Measurements from ENCODE around the gene TCHP.
A peak's percentile ranks its signal among the peaks of the same experiment; 100 is the strongest.

The TCHP gene

GRCh38 chr12:109931143-109931542, 31.1 kb downstream of the TCHP start:
- no peaks in the 10 kb centered on the region for H3K4me1 Mint-ChIP-seq (ENCODE audit: low read depth)
- H3K27ac Mint-ChIP-seq, result no peak overlapping the region
- H3K36me3 Mint-ChIP-seq, result peaks cover 8% of the 10 kb centered on the region
- no peaks in the 10 kb centered on the region for H3K9me3 Mint-ChIP-seq (ENCODE audit: low read depth)
- no peaks in the 10 kb centered on the region for H3K27me3 Mint-ChIP-seq
- H3K4me3 Mint-ChIP-seq, result no peak overlapping the region

DNA sequence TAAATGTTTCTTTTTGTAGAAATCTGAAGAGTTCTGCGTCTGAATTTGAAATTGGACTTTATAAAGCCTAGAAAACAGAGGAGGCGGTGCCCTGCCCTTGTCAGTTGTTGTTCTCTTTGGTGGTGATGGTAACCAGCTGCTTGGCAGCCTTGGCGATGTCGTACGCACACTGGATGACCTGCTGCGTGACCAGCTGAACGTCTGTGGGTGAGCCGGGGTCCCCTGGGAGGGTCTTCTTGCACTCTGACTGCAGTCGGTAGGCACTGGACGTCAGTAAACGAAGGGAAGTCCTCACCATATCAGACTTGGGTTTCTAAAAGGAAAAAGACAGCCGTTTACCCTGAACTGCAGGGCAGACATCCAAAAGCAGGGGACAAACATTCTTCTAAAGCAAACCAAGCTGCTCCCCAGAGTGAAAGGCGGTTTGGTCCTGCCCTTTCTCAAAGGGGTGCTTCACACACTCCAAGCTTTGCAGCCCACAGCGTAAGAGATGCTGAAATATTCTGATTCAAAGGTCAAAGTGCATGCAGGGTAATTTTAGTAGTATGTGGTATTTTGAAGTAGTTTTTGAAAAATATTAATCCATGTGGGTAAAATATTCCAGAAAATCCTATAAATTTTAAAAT, 32.9 kb downstream of the TCHP start:
- no peaks in the 10 kb centered on the region for H3K4me1 Mint-ChIP-seq (ENCODE audit: low read depth)
- no peak overlapping the region for H3K4me3 Mint-ChIP-seq
- H3K36me3 Mint-ChIP-seq, result peaks cover 8% of the 10 kb centered on the region
- no peaks in the 10 kb centered on the region for H3K27me3 Mint-ChIP-seq
- no peak overlapping the region for H3K27ac Mint-ChIP-seq
- H3K9me3 Mint-ChIP-seq (ENCODE audit: low read depth), result no peaks in the 10 kb centered on the region

DNA sequence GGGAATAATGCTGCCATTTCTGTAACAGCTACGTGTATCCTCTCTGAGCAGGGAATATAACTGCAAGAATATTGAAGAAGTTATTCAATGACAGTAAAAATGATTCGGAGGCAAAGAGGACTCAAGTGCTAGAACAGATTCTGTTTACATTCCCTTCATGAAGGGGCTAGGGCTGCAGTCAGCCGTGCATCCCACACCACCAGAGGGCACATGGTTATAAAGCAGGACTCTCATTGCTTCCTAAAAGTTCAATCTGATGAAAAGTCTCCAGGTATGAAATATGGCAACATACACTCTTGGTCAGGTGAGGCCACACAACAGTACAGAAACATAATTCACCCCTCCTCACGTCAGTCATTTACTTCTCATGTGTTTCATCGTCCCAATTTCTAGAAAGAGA, 34.0 kb downstream of the TCHP start:
- peaks cover 13% of the 10 kb centered on the region for H3K36me3 Mint-ChIP-seq
- no peaks in the 10 kb centered on the region for H3K9me3 Mint-ChIP-seq (ENCODE audit: low read depth)
- no peaks in the 10 kb centered on the region for H3K27me3 Mint-ChIP-seq
- no peak overlapping the region for H3K27ac Mint-ChIP-seq
- no peak overlapping the region for H3K4me3 Mint-ChIP-seq
- no peaks in the 10 kb centered on the region for H3K4me1 Mint-ChIP-seq (ENCODE audit: low read depth)

DNA sequence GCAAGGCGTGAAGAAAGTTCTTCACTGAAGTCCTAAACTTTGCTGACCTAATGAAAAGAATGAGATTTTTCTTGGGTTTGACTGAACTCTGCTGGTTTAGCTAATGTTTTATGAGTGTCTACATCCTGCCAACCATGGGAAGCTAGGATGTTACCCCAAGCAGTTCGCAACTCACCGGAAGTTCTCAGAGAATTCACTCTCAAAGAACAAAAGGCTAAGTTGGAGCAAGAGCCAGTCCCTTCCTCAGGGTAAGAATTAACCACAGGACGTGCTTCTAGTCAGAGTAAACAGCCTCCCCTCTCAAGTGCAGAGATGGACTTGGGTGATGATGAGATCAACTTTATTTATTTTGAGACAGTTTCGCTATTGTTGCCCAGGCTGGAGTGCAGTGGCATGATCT, 37.3 kb downstream of the TCHP start:
- Mint-ChIP-seq H3K36me3 (peaks cover 8% of the 10 kb centered on the region), H3K4me3 (no peak overlapping the region), H3K27me3 (no peaks in the 10 kb centered on the region), H3K4me1 (ENCODE audit: low read depth) (no peaks in the 10 kb centered on the region), H3K9me3 (ENCODE audit: low read depth) (no peaks in the 10 kb centered on the region), H3K27ac (no peak overlapping the region)

GRCh38 chr12:109938947-109939346, 38.9 kb downstream of the TCHP start:
- Mint-ChIP-seq H3K4me3 (no peak overlapping the region), H3K27ac (no peak overlapping the region), H3K9me3 (ENCODE audit: low read depth) (no peaks in the 10 kb centered on the region), H3K27me3 (no peaks in the 10 kb centered on the region), H3K36me3 (peaks cover 9% of the 10 kb centered on the region), H3K4me1 (ENCODE audit: low read depth) (no peaks in the 10 kb centered on the region)

GRCh38 chr12:109939504-109939903, 39.4 kb downstream of the TCHP start:
- Mint-ChIP-seq H3K9me3 (ENCODE audit: low read depth) (no peaks in the 10 kb centered on the region), H3K27me3 (no peaks in the 10 kb centered on the region), H3K36me3 (peaks cover 6% of the 10 kb centered on the region), H3K27ac (no peak overlapping the region), H3K4me3 (no peak overlapping the region), H3K4me1 (ENCODE audit: low read depth) (no peaks in the 10 kb centered on the region)

- Mint-ChIP-seq H3K9me3 (ENCODE audit: low read depth) (no peaks in the 10 kb centered on the region), H3K27ac (no peak overlapping the region), H3K4me1 (ENCODE audit: low read depth) (no peaks in the 10 kb centered on the region), H3K36me3 (peaks cover 6% of the 10 kb centered on the region), H3K4me3 (no peak overlapping the region), H3K27me3 (no peaks in the 10 kb centered on the region)
These were observed 40.4 kb downstream of the TCHP start for GRCh38 chr12:109940339-109940923.

DNA sequence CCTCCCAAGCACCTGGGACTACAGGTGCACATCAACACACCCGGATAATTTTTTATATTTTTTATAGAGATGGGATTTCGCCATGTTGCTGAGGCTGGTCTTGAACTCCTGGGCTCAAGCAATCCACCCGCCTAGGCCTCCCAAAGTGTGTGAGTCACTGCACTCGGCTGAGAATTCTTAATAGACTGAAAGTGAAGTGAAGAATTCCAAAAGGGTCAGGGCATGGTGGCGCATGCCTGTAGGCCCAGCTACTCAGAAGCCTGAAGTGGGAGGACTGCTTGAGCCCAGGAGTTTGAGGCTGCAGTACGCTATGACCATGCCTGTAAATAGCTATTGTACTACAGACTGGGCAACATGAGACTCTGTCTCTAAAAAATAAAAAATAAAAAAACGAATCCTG, 43.7 kb downstream of the TCHP start:
- Mint-ChIP-seq H3K9me3 (ENCODE audit: low read depth) (no peaks in the 10 kb centered on the region), H3K4me1 (ENCODE audit: low read depth) (peaks cover 25% of the 10 kb centered on the region), H3K4me3 (no peak overlapping the region), H3K27me3 (no peaks in the 10 kb centered on the region), H3K36me3 (peaks cover 13% of the 10 kb centered on the region), H3K27ac (no peak overlapping the region)

DNA sequence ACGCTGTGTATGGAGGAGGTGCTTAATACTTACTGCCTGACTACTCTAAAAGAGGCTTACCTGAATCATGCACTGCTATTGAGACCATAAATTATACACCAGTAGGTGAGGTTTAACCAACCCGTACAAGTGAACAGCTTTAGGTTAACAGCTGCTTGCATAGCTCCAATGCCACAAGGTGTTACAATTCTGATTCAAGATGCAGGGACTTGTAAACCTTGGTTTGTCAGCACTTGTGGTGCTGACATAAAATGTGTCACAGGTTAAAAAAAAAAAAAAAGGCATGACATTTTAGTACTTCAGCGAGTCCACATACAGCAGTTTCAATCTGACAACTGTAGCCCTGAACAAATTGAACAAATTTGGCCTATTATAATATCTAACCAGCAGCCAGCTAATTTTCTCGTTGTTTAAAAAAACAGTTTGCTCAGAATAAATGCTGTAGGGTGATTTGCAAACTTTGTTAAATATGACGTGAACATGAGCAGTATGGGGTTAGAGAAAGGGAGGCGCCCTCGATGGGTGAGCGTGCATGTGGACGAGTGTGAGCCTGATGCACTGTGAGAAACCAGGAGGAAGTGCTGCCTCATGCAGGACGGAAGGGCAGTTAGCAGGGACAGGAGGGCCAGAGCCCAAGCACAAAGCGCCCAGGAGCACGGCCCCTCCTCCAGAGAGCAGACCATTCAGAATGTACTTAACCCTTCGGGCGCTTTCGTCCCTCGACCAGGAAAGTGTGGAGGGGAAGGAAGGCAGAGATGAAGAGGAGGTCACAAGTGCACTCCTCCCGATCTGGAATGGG, 44.7 kb downstream of the TCHP start:
- Mint-ChIP-seq H3K27ac (no peak overlapping the region), H3K27me3 (no peaks in the 10 kb centered on the region), H3K36me3 (peaks cover 13% of the 10 kb centered on the region), H3K4me3 (no peak overlapping the region), H3K4me1 (ENCODE audit: low read depth) (peaks cover 25% of the 10 kb centered on the region), H3K9me3 (ENCODE audit: low read depth) (no peaks in the 10 kb centered on the region)

DNA sequence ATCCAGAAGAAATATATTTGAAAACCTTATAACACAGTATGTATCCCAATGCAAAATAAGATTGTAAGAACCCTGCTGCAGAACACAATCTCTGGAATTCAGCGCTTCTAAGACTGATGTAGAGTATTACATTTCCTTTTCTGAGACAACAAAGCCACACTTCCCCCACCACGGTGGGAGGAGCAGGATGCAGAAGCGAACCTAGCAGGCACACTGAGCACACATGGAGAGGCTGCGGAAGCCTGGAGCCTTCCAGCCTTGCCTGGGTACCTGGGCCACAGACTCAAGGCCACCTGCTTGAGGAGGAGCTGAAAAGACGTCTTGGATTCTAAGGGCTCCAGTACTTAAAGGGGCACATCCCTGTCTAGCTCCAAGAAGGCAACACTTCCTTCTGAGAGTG, 46.4 kb downstream of the TCHP start:
- Mint-ChIP-seq H3K4me3 (no peak overlapping the region), H3K4me1 (ENCODE audit: low read depth) (peaks cover 26% of the 10 kb centered on the region), H3K36me3 (peaks cover 17% of the 10 kb centered on the region), H3K27me3 (no peaks in the 10 kb centered on the region), H3K9me3 (ENCODE audit: low read depth) (no peaks in the 10 kb centered on the region), H3K27ac (peak overlapping the region; percentile 89)

DNA sequence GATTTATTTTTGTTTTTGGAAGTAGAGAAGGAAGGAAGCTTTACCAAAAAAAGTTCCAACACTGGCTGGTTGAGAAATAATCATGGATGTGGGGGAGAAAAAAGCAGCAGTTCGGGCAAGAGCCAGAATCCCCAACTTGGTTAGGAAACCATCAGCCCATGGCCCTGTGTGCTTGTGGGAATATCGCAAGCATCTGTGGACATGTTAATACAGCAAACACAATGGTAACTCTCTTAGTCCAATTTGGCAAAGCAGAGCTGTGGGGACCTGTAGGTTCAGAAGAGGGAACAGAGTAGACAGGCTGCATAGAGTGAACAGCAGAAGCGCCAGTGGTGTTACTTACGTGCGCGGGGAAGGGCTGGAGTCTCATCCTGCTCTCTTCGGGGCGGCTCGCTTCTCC, 46.8 kb downstream of the TCHP start:
- Mint-ChIP-seq H3K4me1 (ENCODE audit: low read depth) (peaks cover 26% of the 10 kb centered on the region), H3K36me3 (peaks cover 19% of the 10 kb centered on the region), H3K27ac (peak overlapping the region; percentile 89), H3K27me3 (no peaks in the 10 kb centered on the region), H3K9me3 (ENCODE audit: low read depth) (no peaks in the 10 kb centered on the region), H3K4me3 (peak overlapping the region; percentile 8)

DNA sequence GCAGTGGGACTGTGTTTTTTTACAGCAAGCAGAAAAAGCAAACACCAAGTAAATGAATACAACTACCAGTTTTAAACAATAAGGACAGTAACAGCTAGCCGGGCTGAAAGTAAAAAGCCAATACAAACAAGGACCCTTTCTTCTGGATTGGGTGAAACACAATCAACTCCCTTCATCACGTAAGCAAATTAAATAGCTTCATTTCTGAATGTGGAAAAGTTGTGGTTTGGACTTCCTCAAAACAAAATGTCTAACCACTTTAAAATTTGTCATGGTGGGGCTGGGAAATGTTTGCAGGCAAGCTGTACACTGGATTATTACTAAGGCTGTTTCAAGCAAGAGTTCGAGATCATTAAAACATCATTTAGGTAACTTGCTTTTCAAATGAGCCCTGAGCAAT, 47.4 kb downstream of the TCHP start:
- Mint-ChIP-seq H3K27me3 (no peaks in the 10 kb centered on the region), H3K36me3 (peaks cover 23% of the 10 kb centered on the region), H3K27ac (peak overlapping the region; percentile 89), H3K9me3 (ENCODE audit: low read depth) (no peaks in the 10 kb centered on the region), H3K4me1 (ENCODE audit: low read depth) (peaks cover 28% of the 10 kb centered on the region), H3K4me3 (no peak overlapping the region)

GRCh38 chr12:109948368-109948767, 48.3 kb downstream of the TCHP start:
- Mint-ChIP-seq H3K27ac (peak overlapping the region; percentile 5), H3K4me3 (no peak overlapping the region), H3K27me3 (no peaks in the 10 kb centered on the region), H3K4me1 (ENCODE audit: low read depth) (peaks cover 29% of the 10 kb centered on the region), H3K9me3 (ENCODE audit: low read depth) (no peaks in the 10 kb centered on the region), H3K36me3 (peaks cover 24% of the 10 kb centered on the region)

GRCh38 chr12:109949089-109949488, 49.0 kb downstream of the TCHP start:
- peak overlapping the region; percentile 34 for H3K27ac Mint-ChIP-seq
- peaks cover 29% of the 10 kb centered on the region for H3K4me1 Mint-ChIP-seq (ENCODE audit: low read depth)
- H3K9me3 Mint-ChIP-seq (ENCODE audit: low read depth), result no peaks in the 10 kb centered on the region
- H3K36me3 Mint-ChIP-seq, result peaks cover 24% of the 10 kb centered on the region
- H3K27me3 Mint-ChIP-seq, result no peaks in the 10 kb centered on the region
- no peak overlapping the region for H3K4me3 Mint-ChIP-seq

DNA sequence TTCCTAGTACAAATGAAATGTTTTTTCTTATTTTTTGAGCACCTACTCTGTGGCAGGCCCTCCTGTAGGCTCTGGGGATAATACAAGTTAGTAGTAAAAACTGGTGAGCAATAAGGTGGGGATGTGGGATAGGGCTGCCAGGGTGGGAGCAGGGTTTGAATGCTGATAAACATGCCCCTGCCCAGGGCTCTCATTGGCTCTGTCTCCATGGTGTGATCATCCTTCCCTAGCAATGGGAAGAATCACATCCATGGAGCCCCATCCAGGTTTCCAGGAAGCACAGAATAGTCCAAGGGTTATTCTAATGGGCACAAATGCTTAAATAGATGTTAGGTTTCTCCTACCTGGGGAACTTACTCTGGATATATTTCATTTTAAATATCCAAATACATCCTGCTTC, 50.6 kb downstream of the TCHP start:
- Mint-ChIP-seq H3K9me3 (ENCODE audit: low read depth) (no peaks in the 10 kb centered on the region), H3K27ac (no peak overlapping the region), H3K4me1 (ENCODE audit: low read depth) (peaks cover 29% of the 10 kb centered on the region), H3K4me3 (no peak overlapping the region), H3K36me3 (peaks cover 24% of the 10 kb centered on the region), H3K27me3 (no peaks in the 10 kb centered on the region)
